A549 (cell line): ENCODE results near the gene PRKN. TPM values are rescaled to one million over a fixed set of nuclear protein-coding genes. Genes with fewer than 3 reads are reported as not detected.
"Not testable (repeated sequence)": the region's sequence is repeated elsewhere in the genome, so short reads cannot be mapped to it uniquely, and the experiment has no call there.

ENCODE experiments used
- ATAC-seq, 2 experiments: fragments of 200-7000 bp in 1 of 2; fragments of >200 bp in 1 of 2; cut with Nextera tagmentation in 1 of 2; cut with Tn5 transposase in 1 of 2; 3 replicates each; pipeline versions ENCODE4 v1.8.0 to v1.9.1; 2018 to 2020; ENCODE audit warnings: mild to moderate bottlenecking in 1 of 2, moderate library complexity in 1 of 2
- CTCF ChIA-PET: fragments of 300-600 bp; sonication (Branson Sonifier 250); formaldehyde crosslinking; extraction: SDS; loops from one replicate; lab custom pipeline; 2021; ENCODE audit warnings: antibody characterized with exemption, inconsistent platforms; lab: Yijun Ruan, JAX
- POLR2A ChIA-PET: fragments of 350-600 bp; formaldehyde crosslinking; extraction: SDS; loops from one replicate; lab custom pipeline; 2021; ENCODE audit warnings: antibody characterized with exemption, inconsistent platforms; lab: Yijun Ruan, JAX
- DNase-seq, 2 experiments: peaks; one replicate each; pipeline versions ENCODE4 v3.0.0 to v3.0.0-alpha.2; 2011 to 2016; ENCODE audit warnings: low read depth in 1 of 2, low spot score in 1 of 2
- FAIRE-seq: peaks from 2 replicates; lab custom pipeline; 2011; peaks lifted over from hg19 to GRCh38; lab: Jason Lieb, UNC
- H3K27ac ChIP-seq, 2 experiments: fragments of >200 bp; sonication (Bioruptor Twin); formaldehyde crosslinking; 3 replicates each; pipeline ENCODE4 v1.5.1; 2016 to 2017
- H3K4me1 ChIP-seq: fragments of >200 bp; sonication (Bioruptor Twin); formaldehyde crosslinking; 3 replicates; pipeline ENCODE4 v1.6.1; 2016
- H3K4me2 ChIP-seq: fragments of >200 bp; sonication (Bioruptor Twin); formaldehyde crosslinking; 3 replicates; pipeline ENCODE4 v1.6.1; 2016
- H3K4me3 ChIP-seq: fragments of >200 bp; sonication (Bioruptor Twin); formaldehyde crosslinking; 3 replicates; pipeline ENCODE4 v1.5.1; 2016
- H3K9me3 ChIP-seq: fragments of >200 bp; sonication (Bioruptor Twin); formaldehyde crosslinking; 3 replicates; pipeline ENCODE4 v1.6.1; 2016
- ATOH8 ChIP-seq: fragments of 250-450 bp; sonication (Bioruptor Pico); IDR thresholded peaks from 2 replicates; pipeline ENCODE4 v1.5.0; 2020; ENCODE audit warnings: low read depth, mild to moderate bottlenecking, moderate library complexity
- BCL3 ChIP-seq: fragments of >200 bp; sonication (Bioruptor Twin); formaldehyde crosslinking; IDR thresholded peaks from 3 replicates; pipeline ENCODE4 v1.6.1; 2016
- CTCF ChIP-seq: fragments of >200 bp; sonication (Bioruptor Twin); formaldehyde crosslinking; IDR thresholded peaks from 3 replicates; pipeline ENCODE4 v1.5.1; 2016
- E2F6 ChIP-seq: IDR thresholded peaks from 2 replicates; pipeline ENCODE4 v1.6.1; 2012; ENCODE audit warnings: low read depth, borderline replicate concordance
- FOXS1 ChIP-seq: fragments of 250-450 bp; sonication (Bioruptor Pico); IDR thresholded peaks from 2 replicates; pipeline ENCODE4 v1.5.0; 2020; ENCODE audit warnings: mild to moderate bottlenecking, moderate library complexity
- GATA3 ChIP-seq: IDR thresholded peaks from 2 replicates; pipeline ENCODE4 v1.6.1; 2012; ENCODE audit warnings: borderline replicate concordance
- HOXA7 ChIP-seq: fragments of 250-450 bp; sonication (Bioruptor Pico); IDR thresholded peaks from 2 replicates; pipeline ENCODE4 v1.5.0; 2020; ENCODE audit warnings: mild to moderate bottlenecking, moderate library complexity
- HOXB13 ChIP-seq: fragments of 250-450 bp; sonication (Bioruptor Pico); IDR thresholded peaks from 2 replicates; pipeline ENCODE4 v1.5.0; 2020; ENCODE audit warnings: low read depth, mild to moderate bottlenecking, moderate library complexity
- HOXB5 ChIP-seq: fragments of 250-450 bp; sonication (Bioruptor Pico); IDR thresholded peaks from 2 replicates; pipeline ENCODE4 v1.5.0; 2020; ENCODE audit warnings: mild to moderate bottlenecking, moderate library complexity
- KDM1A ChIP-seq: fragments of 200-600 bp; sonication (generic); IDR thresholded peaks from 2 replicates; pipeline ENCODE4 v1.6.1; 2016; ENCODE audit warnings: low read depth, mild to moderate bottlenecking
- KDM5A ChIP-seq: fragments of 200-600 bp; sonication (generic); IDR thresholded peaks from 2 replicates; pipeline ENCODE4 v1.6.1; 2016; ENCODE audit warnings: antibody characterized with exemption, mild to moderate bottlenecking
- MAFK ChIP-seq: fragments of 450-650 bp; IDR thresholded peaks from 2 replicates; pipeline ENCODE4 v1.6.1; 2014; ENCODE audit not compliant: partially characterized antibody
- MAX ChIP-seq: IDR thresholded peaks from 2 replicates; pipeline ENCODE4 v1.6.1; 2012
- NFE2L2 ChIP-seq: fragments of 150-350 bp; conservative IDR thresholded peaks from 2 replicates; pipeline ENCODE4 v1.6.1; 2014; ENCODE audit warnings: low read length
- NR3C1 ChIP-seq: fragments of >200 bp; sonication (Bioruptor Twin); formaldehyde crosslinking; IDR thresholded peaks from 3 replicates; pipeline ENCODE4 v1.6.1; 2017
- PHF8 ChIP-seq: fragments of 200-600 bp; sonication (generic); IDR thresholded peaks from 2 replicates; pipeline ENCODE4 v1.6.1; 2016; ENCODE audit warnings: low read depth, mild to moderate bottlenecking, antibody characterized with exemption, moderate library complexity, borderline replicate concordance
- POLR2A ChIP-seq: IDR thresholded peaks from 2 replicates; pipeline ENCODE4 v1.6.1; 2012; ENCODE audit warnings: mild to moderate bottlenecking, low read length
- RCOR1 ChIP-seq: fragments of 150-350 bp; IDR thresholded peaks from 2 replicates; pipeline ENCODE4 v1.6.1; 2014; ENCODE audit warnings: antibody characterized with exemption, low read length, low read depth
- RNF2 ChIP-seq: fragments of 200-600 bp; sonication (generic); IDR thresholded peaks from 2 replicates; pipeline ENCODE4 v1.6.1; 2016; ENCODE audit warnings: low read depth, mild to moderate bottlenecking, antibody characterized with exemption, moderate library complexity, borderline replicate concordance
- SREBF2 ChIP-seq: fragments of 450-650 bp; IDR thresholded peaks from 2 replicates; pipeline ENCODE4 v1.6.1; 2014; ENCODE audit warnings: mild to moderate bottlenecking, moderate library complexity
- TFCP2L1 ChIP-seq: fragments of 250-450 bp; sonication (Bioruptor Pico); IDR thresholded peaks from 2 replicates; pipeline ENCODE4 v1.5.0; 2021; ENCODE audit warnings: mild to moderate bottlenecking
- TP53 ChIP-seq: fragments of 250-450 bp; sonication (Bioruptor Pico); IDR thresholded peaks from 2 replicates; pipeline ENCODE4 v1.5.0; 2021; ENCODE audit warnings: mild to moderate bottlenecking, moderate library complexity
- USF2 ChIP-seq: fragments of 450-650 bp; IDR thresholded peaks from 2 replicates; pipeline ENCODE4 v1.6.1; 2014; ENCODE audit warnings: antibody characterized with exemption
- WGBS: methylation state at CpG from one replicate; pipeline ENCODE4 v1.1.6; 2017; ENCODE audit errors: missing lambda C conversion rate; 5-methylcytosine and 5-hydroxymethylcytosine counted together
- polyA plus RNA-seq, 4 experiments: library from polyadenylated mRNA; depleted of rRNA in 3 of 4; stranded (reverse); fragments of >200 nt; fragmentation: RNase III in 1 of 4; extraction: RNeasy Plus Mini Kit Qiagen cat#74134 plus additional on column Dnase treatment in 1 of 4; gene quantifications; 2 replicates in 3 of 4; 3 replicates in 1 of 4; pipeline ENCODE4 v1.2.3, GENCODE V29; 2011 to 2017

PRKN gene
- polyA plus RNA-seq, 2 of the 4 experiments (the other 2 are of a cell fraction) = 0.36 to 0.39 TPM

GRCh38 chr6:161853657-161854056 is 873.9 kb downstream of the PRKN start:
- ChIA-PET POLR2A (no interaction called here), CTCF (interaction anchor here (0.6 to 0.8 kb wide), 3 partner anchors 436 to 878 kb away, joined by 3 read pairs; no protein-coding TSS in a partner anchor)
- Histone ChIP-seq H3K9me3 (no peaks in the 10 kb centered on the region), H3K27ac (no peak overlapping the region), H3K4me1 (no peaks in the 10 kb centered on the region), H3K4me3 (no peak overlapping the region), H3K4me2 (no peak overlapping the region)
- ATAC-seq (no peak), DNase-seq (no peak), FAIRE-seq (no peak)
- TF ChIP-seq BCL3 (no peak), E2F6 (no peak), KDM1A (no peak), USF2 (no peak), RNF2 (no peak), TP53 (no peak), HOXA7 (CRISPR knock-in tag) (no peak), ATOH8 (CRISPR knock-in tag) (no peak), POLR2A (no peak), MAX (no peak), NR3C1 (no peak), MAFK (no peak), NFE2L2 (no peak), KDM5A (no peak), HOXB5 (CRISPR knock-in tag) (no peak), CTCF (no peak), PHF8 (no peak), GATA3 (no peak)
- 60% methylated on average over 7 of the region's 7 CpGs for WGBS

GRCh38 chr6:161851486-161851885 is 876.1 kb downstream of the PRKN start:
- H3K4me2 ChIP-seq, FAIRE-seq, POLR2A ChIA-PET, DNase-seq, H3K9me3 ChIP-seq, H3K4me1 ChIP-seq, H3K27ac ChIP-seq, H3K4me3 ChIP-seq, ATAC-seq: not testable (repeated sequence)
- 91% methylated on average over 8 of the region's 12 CpGs for WGBS
- CTCF ChIA-PET = interaction anchor here (0.6 to 1.2 kb wide), 2 partner anchors 15 to 20 kb away, joined by 4 read pairs; no protein-coding TSS in a partner anchor

- Histone ChIP-seq H3K9me3 (no peaks in the 10 kb centered on the region), H3K27ac (no peak overlapping the region), H3K4me3 (no peak overlapping the region), H3K4me2 (no peak overlapping the region), H3K4me1 (no peaks in the 10 kb centered on the region)
- ChIA-PET CTCF (no interaction called here), POLR2A (no interaction called here)
- no peak for TF ChIP-seq TFCP2L1 (CRISPR knock-in tag)
- TF ChIP-seq E2F6 = no peak
- TF ChIP-seq HOXB13 (CRISPR knock-in tag) = no peak
- TF ChIP-seq SREBF2 = no peak
- no peak for TF ChIP-seq MAX
- no peak for TF ChIP-seq RCOR1
- TF ChIP-seq NR3C1 = no peak
- no peak for TF ChIP-seq FOXS1
- DNase-seq (no peak), ATAC-seq (no peak), FAIRE-seq (no peak)
- WGBS = 86% methylated on average over 2 of the region's 2 CpGs
Observed at GRCh38 chr6:161850562-161850961, 877.0 kb downstream of the PRKN start.
